ENCODE data around the gene FRAT2.

GRCh38 chr10:97321804-97322190, 12.7 kb downstream of the FRAT2 start:
- TF ChIP-seq REST (IDR thresholded peaks at IDR 0.05; ENCODE audit: low read depth, low read length) (no peak), GABPA (IDR thresholded peaks at IDR 0.05; ENCODE audit: low read depth) (no peak), NFXL1 (IDR thresholded peaks at IDR 0.05; ENCODE audit: borderline replicate concordance) (no peak), SRF (IDR thresholded peaks at IDR 0.05; ENCODE audit: low read depth in 2 of 2, low read length in 2 of 2) (no peak), CTCF (IDR thresholded peaks at IDR 0.05 in 2 of 3, conservative IDR thresholded peaks at IDR 0.05 in 1 of 3; ENCODE audit: control insufficient read depth in 2 of 3, extremely low read depth in 1 of 3, insufficient read depth in 1 of 3, low read depth in 3 of 3, low read length in 3 of 3) (no peak), TCF7 (IDR thresholded peaks at IDR 0.05; ENCODE audit: borderline replicate concordance) (no peak)
